Measurements from ENCODE around the gene CDX1.

DNA sequence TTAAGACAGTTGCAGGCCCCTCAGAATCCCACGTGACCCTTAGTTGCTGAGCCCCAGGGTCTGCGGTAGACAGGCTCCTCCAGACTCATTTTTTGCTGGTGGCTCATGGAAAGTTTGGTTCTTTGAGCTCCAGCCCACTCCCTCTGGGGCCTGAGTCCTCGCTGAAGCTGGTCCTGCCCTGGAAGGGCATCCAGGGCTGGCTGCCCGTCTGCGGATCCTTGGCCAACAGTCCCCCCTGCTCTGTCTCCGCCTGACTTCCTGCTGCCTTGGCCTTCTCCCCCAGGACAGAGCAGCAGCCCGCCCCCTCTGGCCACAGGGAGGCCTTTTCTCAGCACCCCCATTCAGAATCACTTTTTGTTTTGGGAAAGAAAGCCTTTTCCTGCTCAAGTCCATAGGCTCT is 47.7 kb downstream of the CDX1 start:
- TF ChIP-seq SUZ12 (IDR thresholded peaks at IDR 0.05) (no peak), FOXM1 (IDR thresholded peaks at IDR 0.05; ENCODE audit: borderline replicate concordance) (no peak), FOXK2 (IDR thresholded peaks at IDR 0.05) (no peak), SP1 (IDR thresholded peaks at IDR 0.05) (no peak)
